Measurements from ENCODE around the gene RPTOR. TPM values are rescaled to one million over a fixed set of nuclear protein-coding genes. Genes with fewer than 3 reads are reported as not detected.

Gene RPTOR
- polyA plus RNA-seq, 1 donor from 2014 or later, result 8.0 TPM

- H3K9ac ChIP-seq (ENCODE audit: low read length), result no peak overlapping the region
- no peaks in the 10 kb centered on the region for H4K20me1 ChIP-seq (ENCODE audit: insufficient read depth)
- no peaks in the 10 kb centered on the region for H3K79me2 ChIP-seq (replicated peaks; ENCODE audit: insufficient read depth, low read length)
- no peaks in the 10 kb centered on the region for H3K9me2 ChIP-seq (ENCODE audit: insufficient read depth, low read length)
- no peaks in the 10 kb centered on the region for H3K36me3 ChIP-seq (ENCODE audit: insufficient read depth, low read length)
- no peaks in the 10 kb centered on the region for H3F3A ChIP-seq (ENCODE audit: insufficient read depth, low read length, poor library complexity, severe bottlenecking)
- H3K27me3 ChIP-seq (ENCODE audit: insufficient read depth, low read depth, low read length), result no peaks in the 10 kb centered on the region
- no peak overlapping the region for H2AFZ ChIP-seq (ENCODE audit: low read depth, low read length)
- H3K9me3 ChIP-seq (ENCODE audit: low read length), result no peaks in the 10 kb centered on the region
- TF ChIP-seq EZH2 (IDR thresholded peaks at IDR 0.05; ENCODE audit: borderline replicate concordance, insufficient read depth, low read length, poor library complexity, severe bottlenecking), result no peak
- TF ChIP-seq CTCF (IDR thresholded peaks at IDR 0.05; ENCODE audit: poor library complexity, severe bottlenecking), result no peak
- no peak for TF ChIP-seq SMC3 (conservative IDR thresholded peaks at IDR 0.05; ENCODE audit: poor library complexity)
- no peak for TF ChIP-seq EP300 (conservative IDR thresholded peaks at IDR 0.05; ENCODE audit: poor library complexity, severe bottlenecking)
- no peak for TF ChIP-seq TAF1 (IDR thresholded peaks at IDR 0.05; ENCODE audit: low read depth)
- TF ChIP-seq MXI1 (conservative IDR thresholded peaks at IDR 0.05; ENCODE audit: poor library complexity, severe bottlenecking), result no peak
- TF ChIP-seq POLR2AphosphoS5 (IDR thresholded peaks at IDR 0.05), result no peak
- TF ChIP-seq RAD21 (conservative IDR thresholded peaks at IDR 0.05), result no peak
- H3K4me2 ChIP-seq (ENCODE audit: low read length), result no peak overlapping the region
- H3K27ac ChIP-seq (ENCODE audit: low read length), result no peak overlapping the region
- no peak overlapping the region for H3K4me3 ChIP-seq (ENCODE audit: low read length)
Observed at GRCh38 chr17:80821546-80821945, 276.9 kb downstream of the RPTOR start.

DNA sequence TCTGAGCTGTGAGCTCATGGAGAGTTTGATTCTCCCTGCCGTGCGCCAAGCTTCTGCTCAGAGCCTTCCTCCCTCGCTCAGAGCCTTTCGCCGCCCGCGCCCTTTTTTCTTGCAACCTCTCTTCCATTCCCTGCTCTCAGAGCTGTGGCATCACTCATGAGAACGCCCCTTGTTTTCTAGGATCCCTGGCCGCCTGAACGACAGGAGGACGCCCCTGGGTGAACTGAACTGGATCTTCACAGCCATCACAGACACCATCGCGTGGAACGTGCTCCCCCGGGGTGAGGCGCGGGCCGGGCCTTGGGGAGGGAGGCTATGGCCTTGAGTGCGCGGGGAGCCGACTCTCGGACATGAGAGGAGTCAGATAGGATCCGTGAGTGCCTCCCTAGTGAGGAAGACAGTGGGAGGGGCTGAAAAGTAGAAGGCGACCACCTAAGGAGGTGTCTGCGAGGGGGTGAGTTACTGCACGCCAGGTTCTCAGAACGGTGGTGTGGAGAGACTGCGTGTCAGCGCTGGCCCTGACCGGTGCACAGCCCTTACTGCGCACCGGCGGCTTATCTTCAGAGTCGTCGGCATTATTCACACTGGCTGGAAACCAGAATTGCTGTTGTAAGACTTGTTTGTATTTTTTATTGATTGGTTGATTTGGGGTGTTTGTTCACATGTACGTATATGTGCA, 277.5 kb downstream of the RPTOR start:
- TF ChIP-seq RAD21 (conservative IDR thresholded peaks at IDR 0.05), result no peak
- no peak for TF ChIP-seq SMC3 (conservative IDR thresholded peaks at IDR 0.05; ENCODE audit: poor library complexity)
- no peak for TF ChIP-seq EP300 (conservative IDR thresholded peaks at IDR 0.05; ENCODE audit: poor library complexity, severe bottlenecking)
- no peak for TF ChIP-seq POLR2AphosphoS5 (IDR thresholded peaks at IDR 0.05)
- no peak for TF ChIP-seq TAF1 (IDR thresholded peaks at IDR 0.05; ENCODE audit: low read depth)
- TF ChIP-seq, protein P1, sequence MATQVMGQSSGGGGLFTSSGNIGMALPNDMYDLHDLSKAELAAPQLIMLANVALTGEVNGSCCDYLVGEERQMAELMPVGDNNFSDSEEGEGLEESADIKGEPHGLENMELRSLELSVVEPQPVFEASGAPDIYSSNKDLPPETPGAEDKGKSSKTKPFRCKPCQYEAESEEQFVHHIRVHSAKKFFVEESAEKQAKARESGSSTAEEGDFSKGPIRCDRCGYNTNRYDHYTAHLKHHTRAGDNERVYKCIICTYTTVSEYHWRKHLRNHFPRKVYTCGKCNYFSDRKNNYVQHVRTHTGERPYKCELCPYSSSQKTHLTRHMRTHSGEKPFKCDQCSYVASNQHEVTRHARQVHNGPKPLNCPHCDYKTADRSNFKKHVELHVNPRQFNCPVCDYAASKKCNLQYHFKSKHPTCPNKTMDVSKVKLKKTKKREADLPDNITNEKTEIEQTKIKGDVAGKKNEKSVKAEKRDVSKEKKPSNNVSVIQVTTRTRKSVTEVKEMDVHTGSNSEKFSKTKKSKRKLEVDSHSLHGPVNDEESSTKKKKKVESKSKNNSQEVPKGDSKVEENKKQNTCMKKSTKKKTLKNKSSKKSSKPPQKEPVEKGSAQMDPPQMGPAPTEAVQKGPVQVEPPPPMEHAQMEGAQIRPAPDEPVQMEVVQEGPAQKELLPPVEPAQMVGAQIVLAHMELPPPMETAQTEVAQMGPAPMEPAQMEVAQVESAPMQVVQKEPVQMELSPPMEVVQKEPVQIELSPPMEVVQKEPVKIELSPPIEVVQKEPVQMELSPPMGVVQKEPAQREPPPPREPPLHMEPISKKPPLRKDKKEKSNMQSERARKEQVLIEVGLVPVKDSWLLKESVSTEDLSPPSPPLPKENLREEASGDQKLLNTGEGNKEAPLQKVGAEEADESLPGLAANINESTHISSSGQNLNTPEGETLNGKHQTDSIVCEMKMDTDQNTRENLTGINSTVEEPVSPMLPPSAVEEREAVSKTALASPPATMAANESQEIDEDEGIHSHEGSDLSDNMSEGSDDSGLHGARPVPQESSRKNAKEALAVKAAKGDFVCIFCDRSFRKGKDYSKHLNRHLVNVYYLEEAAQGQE (IDR thresholded peaks at IDR 0.05; ENCODE audit: borderline replicate concordance), result no peak
- no peak for TF ChIP-seq MXI1 (conservative IDR thresholded peaks at IDR 0.05; ENCODE audit: poor library complexity, severe bottlenecking)
- no peak for TF ChIP-seq CTCF (IDR thresholded peaks at IDR 0.05; ENCODE audit: poor library complexity, severe bottlenecking)
- no peak for TF ChIP-seq EZH2 (IDR thresholded peaks at IDR 0.05; ENCODE audit: borderline replicate concordance, insufficient read depth, low read length, poor library complexity, severe bottlenecking)
- H3K27me3 ChIP-seq (ENCODE audit: insufficient read depth, low read depth, low read length), result no peaks in the 10 kb centered on the region
- no peak overlapping the region for H3K9ac ChIP-seq (ENCODE audit: low read length)
- H2AFZ ChIP-seq (ENCODE audit: low read depth, low read length), result no peak overlapping the region
- H3F3A ChIP-seq (ENCODE audit: insufficient read depth, low read length, poor library complexity, severe bottlenecking), result no peaks in the 10 kb centered on the region
- no peak overlapping the region for H3K4me2 ChIP-seq (ENCODE audit: low read length)
- no peaks in the 10 kb centered on the region for H3K79me2 ChIP-seq (replicated peaks; ENCODE audit: insufficient read depth, low read length)
- H3K9me3 ChIP-seq (ENCODE audit: low read length), result no peaks in the 10 kb centered on the region
- H4K20me1 ChIP-seq (ENCODE audit: insufficient read depth), result no peaks in the 10 kb centered on the region
- H3K27ac ChIP-seq (ENCODE audit: low read length), result no peak overlapping the region
- H3K4me3 ChIP-seq (ENCODE audit: low read length), result no peak overlapping the region
- H3K36me3 ChIP-seq (ENCODE audit: insufficient read depth, low read length), result no peaks in the 10 kb centered on the region
- no peaks in the 10 kb centered on the region for H3K9me2 ChIP-seq (ENCODE audit: insufficient read depth, low read length)
